OCI-M1 (cell line): Measurements from ENCODE around the gene HAPLN3.

Experiments
- DNase-seq: peaks from one replicate; lab custom pipeline; 2025; lab: John Stamatoyannopoulos, UW

HAPLN3 gene

DNA sequence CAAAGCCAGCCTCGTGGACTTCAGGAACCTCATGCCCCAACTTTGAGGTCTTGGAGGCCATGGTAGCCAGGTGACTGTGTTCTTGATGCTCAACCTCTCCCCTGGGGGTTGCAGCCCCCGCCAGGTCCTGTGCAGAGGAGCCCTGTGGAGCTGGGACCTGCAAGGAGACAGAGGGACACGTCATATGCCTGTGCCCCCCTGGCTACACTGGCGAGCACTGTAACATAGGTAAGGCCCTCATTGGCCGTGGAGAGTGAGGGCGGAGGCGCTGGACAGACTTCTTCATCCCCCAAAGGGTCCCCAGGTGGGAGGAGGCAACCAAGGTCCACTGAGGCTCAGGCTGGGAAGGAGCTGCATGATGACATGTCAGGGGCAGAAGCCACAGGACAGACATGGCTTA lies 35.1 kb downstream of the HAPLN3 start:
- DNase-seq, result no peak

DNA sequence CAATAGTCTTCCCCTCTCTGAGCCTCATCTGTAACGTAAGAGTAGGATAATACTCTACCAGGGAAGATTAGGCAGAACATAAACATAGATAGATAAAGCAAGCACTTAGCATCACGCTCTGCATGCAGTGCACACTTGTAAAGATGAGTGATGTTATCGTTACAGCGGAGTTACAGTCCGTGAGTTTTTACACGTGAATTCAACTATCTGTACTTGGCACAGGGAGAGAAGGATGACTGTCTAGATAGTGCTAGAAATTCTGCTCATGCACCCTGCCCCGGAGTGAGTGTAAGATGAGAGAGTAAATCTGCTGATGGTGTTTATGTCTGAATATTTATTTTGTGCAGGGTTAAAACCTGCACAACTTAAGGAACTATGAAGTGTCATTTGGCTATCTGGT lies 35.8 kb downstream of the HAPLN3 start:
- no peak for DNase-seq

DNA sequence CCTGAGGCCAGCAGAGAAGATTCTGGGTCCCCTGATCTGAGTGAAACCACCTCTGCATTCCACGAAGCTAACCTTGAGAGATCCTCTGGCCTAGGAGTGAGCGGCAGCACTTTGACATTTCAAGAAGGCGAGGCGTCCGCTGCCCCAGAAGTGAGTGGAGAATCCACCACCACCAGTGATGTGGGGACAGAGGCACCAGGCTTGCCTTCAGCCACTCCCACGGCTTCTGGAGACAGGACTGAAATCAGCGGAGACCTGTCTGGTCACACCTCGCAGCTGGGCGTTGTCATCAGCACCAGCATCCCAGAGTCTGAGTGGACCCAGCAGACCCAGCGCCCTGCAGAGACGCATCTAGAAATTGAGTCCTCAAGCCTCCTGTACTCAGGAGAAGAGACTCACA lies 36.4 kb downstream of the HAPLN3 start:
- DNase-seq, result no peak

- DNase-seq, result no peak
Measured at GRCh38 chr15:88852476-88852875, 42.9 kb downstream of the HAPLN3 start.

DNA sequence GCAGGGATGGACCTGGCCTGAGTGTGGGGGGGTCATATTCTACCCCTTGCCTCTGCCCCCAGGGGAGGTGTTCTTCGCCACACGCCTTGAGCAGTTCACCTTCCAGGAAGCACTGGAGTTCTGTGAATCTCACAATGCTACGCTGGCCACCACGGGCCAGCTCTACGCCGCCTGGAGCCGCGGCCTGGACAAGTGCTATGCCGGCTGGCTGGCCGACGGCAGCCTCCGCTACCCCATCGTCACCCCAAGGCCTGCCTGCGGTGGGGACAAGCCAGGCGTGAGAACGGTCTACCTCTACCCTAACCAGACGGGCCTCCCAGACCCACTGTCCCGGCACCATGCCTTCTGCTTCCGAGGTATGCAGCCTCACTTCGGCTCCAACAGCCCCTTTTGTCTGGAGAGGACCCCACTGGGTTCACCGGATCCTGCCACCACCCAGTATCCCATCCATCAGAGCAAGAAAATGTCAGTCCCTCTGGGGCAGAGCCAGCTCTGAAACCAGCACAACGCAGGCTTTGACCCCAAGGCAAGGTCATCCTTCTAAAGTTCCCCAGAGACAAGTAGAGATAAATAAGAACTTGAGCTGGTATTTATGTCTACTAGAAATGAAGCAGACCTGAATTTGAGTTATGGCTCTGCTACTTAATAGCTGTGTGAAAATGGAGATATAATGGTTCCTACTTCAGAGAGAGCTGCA lies 45.8 kb downstream of the HAPLN3 start:
- no peak for DNase-seq

- DNase-seq, result no peak
Measured at GRCh38 chr15:88848203-88848602, 47.1 kb downstream of the HAPLN3 start.

DNA sequence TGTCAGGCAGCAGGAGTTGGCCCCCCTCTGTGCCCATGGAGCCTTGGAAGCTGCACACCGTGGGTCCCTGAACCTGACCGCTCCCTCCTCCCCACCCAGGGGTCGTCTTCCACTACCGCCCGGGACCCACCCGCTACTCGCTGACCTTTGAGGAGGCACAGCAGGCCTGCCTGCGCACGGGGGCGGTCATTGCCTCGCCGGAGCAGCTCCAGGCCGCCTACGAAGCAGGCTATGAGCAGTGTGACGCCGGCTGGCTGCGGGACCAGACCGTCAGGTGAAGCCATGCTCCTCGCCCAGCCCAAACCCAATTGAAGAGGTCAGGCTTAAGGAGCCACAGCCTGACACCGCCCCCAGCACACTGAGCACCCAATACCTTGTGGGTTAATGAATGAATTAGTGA lies 48.2 kb downstream of the HAPLN3 start:
- DNase-seq, result no peak

DNA sequence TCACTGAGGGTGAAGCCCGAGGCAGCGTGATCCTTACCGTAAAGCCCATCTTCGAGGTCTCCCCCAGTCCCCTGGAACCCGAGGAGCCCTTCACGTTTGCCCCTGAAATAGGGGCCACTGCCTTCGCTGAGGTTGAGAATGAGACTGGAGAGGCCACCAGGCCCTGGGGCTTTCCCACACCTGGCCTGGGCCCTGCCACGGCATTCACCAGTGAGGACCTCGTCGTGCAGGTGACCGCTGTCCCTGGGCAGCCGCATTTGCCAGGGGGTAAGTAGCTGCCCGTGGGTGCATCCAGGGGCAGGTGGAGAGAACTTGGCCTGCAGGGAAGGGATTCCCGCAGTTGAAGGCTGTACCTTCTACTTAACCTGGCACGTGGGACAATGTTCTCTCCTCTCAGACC lies 49.7 kb downstream of the HAPLN3 start:
- no peak for DNase-seq

- DNase-seq, result no peak
Measured at GRCh38 chr15:88844749-88845386, 50.5 kb downstream of the HAPLN3 start.

- no peak for DNase-seq
Measured at GRCh38 chr15:88843334-88843733, 52.0 kb downstream of the HAPLN3 start.

DNA sequence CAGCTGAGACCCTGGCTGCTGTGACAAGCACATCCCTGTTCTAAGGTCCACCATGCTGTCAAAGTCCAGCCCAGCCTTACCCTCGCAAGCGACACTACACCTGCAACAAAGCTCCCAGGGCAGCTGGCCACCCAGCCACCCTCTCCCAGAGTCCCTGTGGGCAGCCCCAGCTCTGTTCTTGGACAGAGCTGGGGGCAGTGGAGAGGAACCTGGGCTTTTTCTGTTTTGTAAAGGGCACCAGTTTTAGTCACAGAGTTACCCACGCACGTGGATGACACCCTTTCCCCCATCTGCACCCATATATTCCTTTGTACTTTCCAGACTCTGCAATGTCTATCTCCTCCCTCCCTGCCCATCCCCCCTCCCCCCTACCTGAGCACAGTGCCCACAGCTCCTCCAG lies 53.2 kb downstream of the HAPLN3 start:
- no peak for DNase-seq

DNA sequence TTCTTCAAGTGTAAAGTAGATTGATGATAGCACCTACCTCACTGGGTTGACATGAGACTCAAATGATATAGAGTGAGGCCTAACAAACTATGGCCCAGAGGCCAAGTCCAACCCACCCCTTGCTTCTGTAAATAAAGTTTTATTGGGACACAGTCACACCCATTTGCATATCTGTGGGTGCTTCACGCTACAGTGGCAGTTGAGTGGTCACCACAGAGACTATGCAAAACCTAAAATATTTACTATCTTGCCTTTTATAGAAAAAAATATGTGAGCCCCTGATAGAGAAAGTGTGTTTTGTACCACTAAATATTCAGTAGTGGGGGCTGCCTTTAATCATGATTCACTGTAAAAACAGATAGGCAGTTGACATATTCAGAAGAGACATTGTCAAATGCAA lies 54.1 kb downstream of the HAPLN3 start:
- DNase-seq, result no peak

GRCh38 chr15:88839961-88840360 lies 55.4 kb downstream of the HAPLN3 start:
- no peak for DNase-seq

GRCh38 chr15:88839146-88839545 lies 56.2 kb downstream of the HAPLN3 start:
- DNase-seq, result no peak

GRCh38 chr15:88838667-88839066 lies 56.7 kb downstream of the HAPLN3 start:
- no peak for DNase-seq

DNA sequence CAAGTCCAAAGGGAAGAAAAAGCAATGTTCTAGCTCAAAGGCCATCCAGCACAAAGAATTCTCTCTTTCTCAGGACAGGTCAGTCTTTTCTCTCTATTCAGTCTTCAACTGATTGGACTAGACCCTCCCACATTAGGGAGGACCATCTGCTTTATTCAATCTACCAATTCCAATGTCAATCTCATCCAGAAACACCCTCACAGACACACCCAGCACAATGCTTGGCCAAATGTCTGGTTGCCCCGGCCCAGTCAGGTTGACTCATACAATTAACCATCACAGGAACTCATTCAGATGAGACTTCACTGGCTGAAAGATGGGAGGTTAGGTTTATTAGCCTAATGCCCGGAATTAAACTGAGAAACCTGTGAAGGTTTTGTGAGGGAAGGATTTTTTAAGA lies 59.7 kb downstream of the HAPLN3 start:
- no peak for DNase-seq

DNA sequence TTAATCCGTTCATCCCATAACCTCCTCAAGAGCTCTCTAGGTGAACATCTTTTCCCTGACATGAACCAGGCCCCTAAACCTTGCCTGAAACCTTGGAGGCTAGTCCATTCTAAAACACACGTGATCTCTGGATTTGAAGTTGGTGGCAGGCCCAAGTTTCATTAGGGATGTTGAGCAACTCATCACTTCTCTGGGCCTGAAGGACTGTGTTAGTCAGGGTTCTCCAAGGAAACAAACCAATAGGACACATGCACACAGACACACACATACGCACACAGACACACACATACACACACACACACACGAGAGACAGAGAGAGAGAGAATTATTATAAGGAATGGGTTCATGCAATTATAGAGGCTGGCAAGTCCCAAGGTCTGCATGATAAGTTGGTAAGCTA lies 60.2 kb downstream of the HAPLN3 start:
- DNase-seq, result no peak

DNA sequence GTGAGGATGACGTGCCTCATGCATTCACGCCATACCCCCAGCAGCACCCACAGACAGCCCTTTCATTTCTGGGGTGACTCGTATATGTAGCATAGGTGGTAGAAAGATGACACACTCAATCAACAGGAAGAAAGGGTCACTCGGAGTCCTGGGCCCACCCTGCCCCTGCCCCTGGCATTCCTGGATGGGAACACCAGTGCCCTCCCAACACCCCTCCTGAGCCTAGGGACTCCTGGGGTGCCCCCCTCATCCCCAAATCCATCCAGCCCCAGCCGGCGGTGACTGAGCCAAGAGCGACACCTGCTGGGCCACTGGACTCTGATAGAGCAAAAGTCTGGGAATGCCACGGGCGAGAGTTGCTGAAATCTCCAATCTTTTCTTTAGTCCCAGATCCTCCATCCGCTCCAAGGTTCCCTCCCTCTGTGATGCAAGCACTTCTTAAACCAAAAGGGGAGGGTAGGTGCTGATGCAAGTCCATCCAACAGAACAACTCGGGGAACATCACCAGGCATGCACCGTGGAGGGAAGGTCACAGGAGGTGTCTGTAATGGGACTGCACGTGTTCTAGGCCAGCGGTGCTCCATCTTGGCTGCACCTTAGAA lies 61.0 kb downstream of the HAPLN3 start:
- peak; percentile 39 for DNase-seq

GRCh38 chr15:88833731-88834100 lies 61.6 kb downstream of the HAPLN3 start:
- no peak for DNase-seq

GRCh38 chr15:88832820-88833730 lies 62.3 kb downstream of the HAPLN3 start:
- no peak for DNase-seq

DNA sequence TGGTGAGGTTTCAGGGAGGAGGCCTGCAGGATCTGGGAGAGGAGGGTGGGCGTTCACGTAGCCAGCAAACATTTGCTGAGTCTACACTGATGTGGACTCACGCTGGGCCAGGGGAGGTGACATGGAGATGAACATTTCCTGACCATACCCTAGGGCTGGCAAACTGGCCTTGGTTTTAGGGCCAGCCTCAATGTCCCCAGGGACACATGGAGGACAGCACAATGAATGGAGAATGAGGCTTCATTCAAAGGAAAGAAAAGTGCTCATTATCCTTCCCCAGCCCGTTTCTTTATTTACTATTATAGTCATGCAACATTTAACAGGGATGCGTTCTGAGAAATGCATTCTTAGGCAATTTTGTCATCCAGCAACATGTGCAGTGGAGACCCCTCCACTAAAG lies 65.3 kb downstream of the HAPLN3 start:
- DNase-seq, result no peak

DNA sequence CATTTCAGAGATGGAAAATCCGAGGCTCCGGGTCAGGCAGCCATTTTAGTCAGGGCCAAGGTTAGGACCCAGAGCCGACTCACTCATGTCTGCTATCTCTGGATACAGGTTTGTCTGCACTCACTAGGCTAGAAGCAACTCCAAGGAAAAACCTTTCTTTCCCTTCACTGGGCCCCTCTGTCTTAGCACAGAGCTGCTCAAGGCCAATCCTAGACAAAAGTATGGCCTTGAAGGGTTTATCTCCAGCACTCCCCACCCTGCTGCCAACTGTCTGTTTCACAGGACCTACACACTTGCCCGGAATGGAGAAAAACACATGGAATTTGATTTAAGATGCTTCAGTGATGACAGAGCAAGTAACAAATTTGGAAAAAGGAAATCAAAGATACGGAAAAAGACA lies 66.6 kb downstream of the HAPLN3 start:
- no peak for DNase-seq
